Kidney (tissue), 14 donors: ENCODE results near the gene TRIM68. TPM values are rescaled to one million over a fixed set of nuclear protein-coding genes. Genes with fewer than 3 reads are reported as not detected.

Experiments used
- DNase-seq, 5 donors: peaks; one replicate each; pipeline ENCODE4 v3.0.0-alpha.2; 2013 to 2020
- FAIRE-seq: peaks from 2 replicates; lab custom pipeline; 2012; peaks lifted over from hg19 to GRCh38; lab: Jason Lieb, UNC
- H3K27ac ChIP-seq, 2 donors: one replicate each; pipeline ENCODE4 v1.7.0; 2013; ENCODE audit warnings: low read depth in 2 of 2, low read length in 2 of 2, inconsistent platforms in 1 of 2
- H3K27me3 ChIP-seq: one replicate; pipeline ENCODE4 v1.7.1; 2013; ENCODE audit warnings: low read length, inconsistent platforms; ENCODE audit not compliant: control insufficient read depth, insufficient read depth
- H3K36me3 ChIP-seq, 3 donors: one replicate each; pipeline versions ENCODE4 v1.7.0 to v1.7.1; 2013; ENCODE audit warnings: low read length in 3 of 3, control low read depth in 1 of 3, inconsistent platforms in 1 of 3; ENCODE audit not compliant: insufficient read depth in 3 of 3, control insufficient read depth in 2 of 3
- H3K4me1 ChIP-seq, 3 donors: one replicate each; pipeline versions ENCODE4 v1.7.0 to v1.7.1; 2013; ENCODE audit warnings: low read length in 3 of 3, inconsistent platforms in 1 of 3, low read depth in 1 of 3; ENCODE audit not compliant: control insufficient read depth in 2 of 3, insufficient read depth in 2 of 3
- H3K4me3 ChIP-seq, 3 donors: one replicate each; pipeline versions ENCODE4 v1.7.0 to v1.8.1; 2013; ENCODE audit warnings: low read length in 3 of 3, control low read depth in 1 of 3, inconsistent platforms in 1 of 3
- H3K9ac ChIP-seq, 3 donors: one replicate each; pipeline versions ENCODE4 v1.7.0 to v1.7.1; 2013; ENCODE audit warnings: low read length in 3 of 3, control low read depth in 1 of 3, inconsistent platforms in 1 of 3
- H3K9me3 ChIP-seq, 3 donors: one replicate each; pipeline versions ENCODE4 v1.7.0 to v1.7.1; 2013; ENCODE audit warnings: low read length in 3 of 3, control low read depth in 1 of 3, inconsistent platforms in 1 of 3; ENCODE audit not compliant: control insufficient read depth in 2 of 3, insufficient read depth in 1 of 3
- CTCF ChIP-seq: IDR thresholded peaks from 3 replicates; pipeline ENCODE4 v1.5.1; 2012; ENCODE audit warnings: mild to moderate bottlenecking, moderate library complexity, borderline replicate concordance; ENCODE audit not compliant: insufficient read depth; ENCODE audit errors: extremely low read depth
- intact Hi-C: fragments of 100-400 bp; cut with DNase I; formaldehyde crosslinking; loops from one replicate; pipeline ENCODE4 v1.11.1; 2022
- polyA plus RNA-seq: library from polyadenylated mRNA; stranded (reverse); fragments of 350-450 nt; fragmentation: Illumina TruSeq; extraction: RNeasy Lipid Tissue Mini Kit (QIAGEN cat#74804); gene quantifications from one replicate; pipeline ENCODE4 v1.2.3, GENCODE V29; 2014; ENCODE audit warnings: low read depth, low replicate concordance; ENCODE audit not compliant: insufficient read depth
- total RNA-seq: library from RNA; stranded (reverse); fragmentation: NEBNext Ultra II Directional; extraction: Animal tissue kit (Norgen Biotek cat#: 25700); gene quantifications from one replicate; pipeline ENCODE4 v1.2.1, GENCODE V29; 2021
- donor health status: control.
- donor health status: control.
- donor health status: control.
- donor health status: control.
- donor health status: control.
- donor health status: DM: yes; HTN: yes; CAD: no.
- donor health status: Normal renal cell carcinoma (clear cell type).

TRIM68 gene
- total and polyA plus RNA-seq, 2 donors from 2014 or later = 11.3 to 18.3 TPM

DNA sequence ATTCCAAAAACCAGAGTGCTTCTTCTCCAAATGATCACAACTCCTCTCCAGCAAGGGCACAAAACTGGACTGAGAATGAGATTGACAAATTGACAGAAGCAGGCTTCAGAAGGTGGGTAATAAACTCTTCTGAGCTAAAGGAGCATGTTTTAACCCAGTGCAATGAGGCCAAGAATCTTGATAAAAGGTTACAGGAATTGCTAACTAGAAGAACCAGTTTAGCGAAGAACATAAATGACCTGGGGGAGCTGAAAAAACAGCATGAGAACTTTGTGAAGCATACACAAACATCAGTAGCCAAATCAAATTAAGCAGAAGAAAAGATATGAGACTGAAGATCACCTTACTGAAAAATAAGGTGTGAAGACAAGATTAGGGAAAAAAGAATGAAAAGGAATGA lies 47.6 kb downstream of the TRIM68 start:
- Histone ChIP-seq H3K4me1 (peaks cover 0 to 7% (median 0%) of the 10 kb centered on the region in 3 donors), H3K27ac (peak overlapping the region in 1 of 2 donors; percentile 35), H3K4me3 (no peak overlapping the region), H3K9me3 (peaks cover 0 to 2% (median 0%) of the 10 kb centered on the region in 3 donors), H3K27me3 (no peaks in the 10 kb centered on the region), H3K36me3 (no peaks in the 10 kb centered on the region), H3K9ac (no peak overlapping the region)
- no peak for TF ChIP-seq CTCF
- intact Hi-C loops = no loop called here
- DNase-seq = peak in 2 of 5 donors; percentile 53 to 72
- FAIRE-seq = no peak

GRCh38 chr11:4559527-4560440 lies 48.2 kb downstream of the TRIM68 start:
- FAIRE-seq = no peak
- Histone ChIP-seq H3K27me3 (no peaks in the 10 kb centered on the region), H3K4me1 (peaks cover 0 to 7% (median 0%) of the 10 kb centered on the region in 3 donors), H3K4me3 (no peak overlapping the region), H3K27ac (peak overlapping the region; percentile 0 to 35), H3K36me3 (no peaks in the 10 kb centered on the region), H3K9ac (no peak overlapping the region), H3K9me3 (peaks cover 0 to 2% (median 0%) of the 10 kb centered on the region in 3 donors)
- no peak for TF ChIP-seq CTCF
- DNase-seq = peak in 1 of 5 donors; percentile 12
- intact Hi-C loops = no loop called here

DNA sequence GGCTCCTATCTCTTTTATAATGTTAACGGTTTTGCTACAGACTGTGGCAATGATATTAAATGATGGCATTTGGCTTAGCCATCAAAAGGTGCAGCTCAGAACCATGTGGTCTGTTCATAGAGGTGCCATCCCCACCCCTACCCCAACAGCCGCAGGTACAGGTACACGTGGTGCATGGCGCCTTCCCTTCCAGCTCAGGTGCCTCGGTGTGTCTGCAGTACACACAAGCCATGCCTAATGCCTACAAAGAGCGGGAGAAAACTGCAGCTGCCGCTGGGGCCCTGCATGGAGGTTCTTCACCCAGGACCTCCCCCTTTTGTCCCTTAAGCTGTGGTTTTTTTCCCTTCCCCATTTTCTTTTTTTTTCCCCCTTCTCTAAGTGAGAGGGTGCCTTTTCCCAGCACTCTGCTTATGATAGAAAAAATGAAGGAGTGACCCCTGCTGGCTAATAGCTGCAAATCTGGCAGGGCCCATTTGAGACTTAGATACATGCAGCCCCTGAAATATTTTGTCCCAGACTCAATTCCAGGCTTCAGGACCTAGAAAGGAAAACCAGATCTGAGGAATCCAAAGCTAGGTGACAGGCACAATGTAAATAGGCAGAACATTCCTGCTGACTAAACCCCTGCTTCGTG lies 56.6 kb downstream of the TRIM68 start:
- no peaks in the 10 kb centered on the region for H3K4me1 ChIP-seq
- peak; percentile 21 for TF ChIP-seq CTCF
- intact Hi-C loops = no loop called here
- H3K27me3 ChIP-seq = no peaks in the 10 kb centered on the region
- no peaks in the 10 kb centered on the region for H3K9me3 ChIP-seq
- H3K4me3 ChIP-seq = no peak overlapping the region
- H3K9ac ChIP-seq = no peak overlapping the region
- H3K36me3 ChIP-seq = no peaks in the 10 kb centered on the region
- H3K27ac ChIP-seq = no peak overlapping the region
- FAIRE-seq (no peak), DNase-seq (peak in 1 of 5 donors; percentile 46)

Other genes with a start within 250 kb of the TRIM68 start
- not detected for gene OR52B4, start 239.8 kb downstream of the TRIM68 start, total RNA-seq
- gene OR52B4, start 239.8 kb downstream of the TRIM68 start, polyA plus RNA-seq = not detected
- 23.5 TPM for gene TRIM21, start 214.5 kb downstream of the TRIM68 start, total RNA-seq
- gene TRIM21, start 214.5 kb downstream of the TRIM68 start, polyA plus RNA-seq = 23.1 TPM
- gene OR52K2, start 158.9 kb downstream of the TRIM68 start, total RNA-seq = not detected
- not detected for gene OR52K2, start 158.9 kb downstream of the TRIM68 start, polyA plus RNA-seq
- gene OR52K1, start 125.6 kb downstream of the TRIM68 start, total RNA-seq = not detected
- not detected for gene OR52K1, start 125.6 kb downstream of the TRIM68 start, polyA plus RNA-seq
- gene OR52M1, start 63.0 kb downstream of the TRIM68 start, total RNA-seq = not detected
- not detected for gene OR52M1, start 63.0 kb downstream of the TRIM68 start, polyA plus RNA-seq
- not detected for gene OR52I2, start 26.5 kb downstream of the TRIM68 start, total RNA-seq
- gene OR52I2, start 26.5 kb downstream of the TRIM68 start, polyA plus RNA-seq = not detected
- gene OR52I1, start 14.2 kb downstream of the TRIM68 start, total RNA-seq = not detected
- gene OR52I1, start 14.2 kb downstream of the TRIM68 start, polyA plus RNA-seq = not detected
- not detected for gene OR51D1, start 29.2 kb upstream of the TRIM68 start, total RNA-seq
- not detected for gene OR51D1, start 29.2 kb upstream of the TRIM68 start, polyA plus RNA-seq
- 1.4 TPM for gene OR51E1, start 35.8 kb upstream of the TRIM68 start, total RNA-seq
- 1.7 TPM for gene OR51E1, start 35.8 kb upstream of the TRIM68 start, polyA plus RNA-seq
- 1.2 TPM for gene OR51E2, start 89.6 kb upstream of the TRIM68 start, total RNA-seq
- gene OR51E2, start 89.6 kb upstream of the TRIM68 start, polyA plus RNA-seq = 0.95 TPM
- gene MMP26, start 96.6 kb upstream of the TRIM68 start, total RNA-seq = not detected
- gene MMP26, start 96.6 kb upstream of the TRIM68 start, polyA plus RNA-seq = not detected
- not detected for gene OR51F1, start 161.7 kb upstream of the TRIM68 start, total RNA-seq
- not detected for gene OR51F1, start 161.7 kb upstream of the TRIM68 start, polyA plus RNA-seq
- gene OR52R1, start 196.1 kb upstream of the TRIM68 start, total RNA-seq = not detected
- not detected for gene OR52R1, start 196.1 kb upstream of the TRIM68 start, polyA plus RNA-seq
- not detected for gene OR51F2, start 213.1 kb upstream of the TRIM68 start, total RNA-seq
- gene OR51F2, start 213.1 kb upstream of the TRIM68 start, polyA plus RNA-seq = not detected
- gene OR51S1, start 241.0 kb upstream of the TRIM68 start, total RNA-seq = not detected
- not detected for gene OR51S1, start 241.0 kb upstream of the TRIM68 start, polyA plus RNA-seq